ENCODE measurements around the gene GARIN1A.

GARIN1A gene

DNA sequence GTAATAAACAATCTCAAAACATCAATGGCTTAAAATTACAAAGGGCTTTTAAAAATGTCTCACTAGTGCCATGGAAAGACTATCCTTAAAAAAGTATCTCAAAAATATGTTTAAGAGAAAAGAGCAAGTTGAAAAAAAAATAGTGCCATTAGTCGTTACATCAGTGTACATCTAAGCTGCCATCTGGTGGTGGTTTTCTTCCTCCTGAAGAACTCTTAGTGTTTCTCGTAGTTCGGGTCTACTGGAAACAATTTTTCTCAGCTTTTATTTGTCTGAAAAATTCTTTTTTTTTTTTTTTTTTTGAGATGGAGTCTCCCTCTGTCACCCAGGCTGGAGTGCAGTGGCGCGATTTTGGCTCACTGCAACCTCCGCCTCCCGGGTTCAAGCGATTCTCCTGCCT, 5.9 kb upstream of the GARIN1A start:
- Histone ChIP-seq H3K79me2 (ENCODE audit: insufficient read depth, low read length) (no peaks in the 10 kb centered on the region), H2AFZ (ENCODE audit: low read length) (no peak overlapping the region), H3K27me3 (ENCODE audit: insufficient read depth, low read length, poor library complexity, severe bottlenecking) (no peaks in the 10 kb centered on the region), H3F3A (ENCODE audit: low read depth) (no peaks in the 10 kb centered on the region), H3K36me3 (ENCODE audit: insufficient read depth, low read length) (no peaks in the 10 kb centered on the region), H3K9ac (ENCODE audit: low read depth, low read length, poor library complexity, severe bottlenecking) (no peak overlapping the region), H3K9me2 (replicated peaks; ENCODE audit: low read depth, low read length) (no peaks in the 10 kb centered on the region), H3K4me3 (ENCODE audit: low read length, poor library complexity, severe bottlenecking) (no peak overlapping the region), H3K4me2 (ENCODE audit: low read depth, low read length, poor library complexity, severe bottlenecking) (no peak overlapping the region), H4K20me1 (ENCODE audit: insufficient read depth, low read length, poor library complexity, severe bottlenecking) (no peaks in the 10 kb centered on the region), H3K4me1 (ENCODE audit: insufficient read depth, low read length, poor library complexity, severe bottlenecking) (no peaks in the 10 kb centered on the region), H3K9me3 (ENCODE audit: insufficient read depth, low read depth, low read length) (peaks cover 5% of the 10 kb centered on the region; the same call in 1 of the 2 replicates)
- TF ChIP-seq, protein P1, sequence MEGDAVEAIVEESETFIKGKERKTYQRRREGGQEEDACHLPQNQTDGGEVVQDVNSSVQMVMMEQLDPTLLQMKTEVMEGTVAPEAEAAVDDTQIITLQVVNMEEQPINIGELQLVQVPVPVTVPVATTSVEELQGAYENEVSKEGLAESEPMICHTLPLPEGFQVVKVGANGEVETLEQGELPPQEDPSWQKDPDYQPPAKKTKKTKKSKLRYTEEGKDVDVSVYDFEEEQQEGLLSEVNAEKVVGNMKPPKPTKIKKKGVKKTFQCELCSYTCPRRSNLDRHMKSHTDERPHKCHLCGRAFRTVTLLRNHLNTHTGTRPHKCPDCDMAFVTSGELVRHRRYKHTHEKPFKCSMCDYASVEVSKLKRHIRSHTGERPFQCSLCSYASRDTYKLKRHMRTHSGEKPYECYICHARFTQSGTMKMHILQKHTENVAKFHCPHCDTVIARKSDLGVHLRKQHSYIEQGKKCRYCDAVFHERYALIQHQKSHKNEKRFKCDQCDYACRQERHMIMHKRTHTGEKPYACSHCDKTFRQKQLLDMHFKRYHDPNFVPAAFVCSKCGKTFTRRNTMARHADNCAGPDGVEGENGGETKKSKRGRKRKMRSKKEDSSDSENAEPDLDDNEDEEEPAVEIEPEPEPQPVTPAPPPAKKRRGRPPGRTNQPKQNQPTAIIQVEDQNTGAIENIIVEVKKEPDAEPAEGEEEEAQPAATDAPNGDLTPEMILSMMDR (conservative IDR thresholded peaks at IDR 0.05; ENCODE audit: low read length), result peak; percentile 56
- TF ChIP-seq EZH2phosphoT487 (IDR thresholded peaks at IDR 0.05; ENCODE audit: borderline replicate concordance), result no peak

DNA sequence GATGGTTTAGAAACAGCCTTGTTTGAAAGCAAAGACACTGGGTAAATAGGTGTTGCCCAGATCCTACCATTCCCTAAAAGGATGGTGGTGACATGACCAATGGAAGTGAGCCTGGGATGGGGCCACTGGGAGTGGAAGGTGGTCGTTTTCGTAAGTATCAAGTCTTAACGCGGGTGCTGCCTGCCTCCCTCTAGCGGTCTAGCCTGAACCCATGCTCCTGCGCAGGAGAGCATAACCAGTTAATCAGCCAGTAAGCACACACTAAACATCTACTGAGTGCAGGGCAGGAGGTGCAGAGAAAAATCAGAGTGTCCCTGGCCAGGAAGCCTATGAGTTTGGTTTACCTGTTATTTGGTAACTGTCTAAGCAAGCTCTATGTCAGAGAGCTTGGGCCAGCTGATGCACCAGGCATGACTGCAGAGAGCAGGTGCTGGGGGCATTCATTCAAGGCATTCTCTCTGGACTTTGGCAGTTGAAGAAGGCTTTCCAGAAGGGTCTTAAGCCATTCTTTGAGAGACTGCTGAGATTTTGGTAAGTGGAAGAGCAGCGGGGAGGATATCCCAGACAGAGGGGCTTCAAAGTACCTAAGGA, 930 bp downstream of the GARIN1A start:
- Histone ChIP-seq H3K9me3 (ENCODE audit: insufficient read depth, low read depth, low read length) (no peaks in the 10 kb centered on the region), H3K9me2 (replicated peaks; ENCODE audit: low read depth, low read length) (no peaks in the 10 kb centered on the region), H3K9ac (ENCODE audit: low read depth, low read length, poor library complexity, severe bottlenecking) (no peak overlapping the region), H3K36me3 (ENCODE audit: insufficient read depth, low read length) (no peaks in the 10 kb centered on the region), H3K4me2 (ENCODE audit: low read depth, low read length, poor library complexity, severe bottlenecking) (no peak overlapping the region), H2AFZ (ENCODE audit: low read length) (peak overlapping the region; percentile 56; the same call in 1 of the 2 replicates), H3K4me3 (ENCODE audit: low read length, poor library complexity, severe bottlenecking) (no peak overlapping the region), H3K4me1 (ENCODE audit: insufficient read depth, low read length, poor library complexity, severe bottlenecking) (no peaks in the 10 kb centered on the region), H4K20me1 (ENCODE audit: insufficient read depth, low read length, poor library complexity, severe bottlenecking) (no peaks in the 10 kb centered on the region), H3K79me2 (ENCODE audit: insufficient read depth, low read length) (no peaks in the 10 kb centered on the region), H3K27me3 (ENCODE audit: insufficient read depth, low read length, poor library complexity, severe bottlenecking) (no peaks in the 10 kb centered on the region), H3F3A (ENCODE audit: low read depth) (no peaks in the 10 kb centered on the region)
- no peak for TF ChIP-seq EZH2phosphoT487 (IDR thresholded peaks at IDR 0.05; ENCODE audit: borderline replicate concordance)
- TF ChIP-seq, protein P1 (conservative IDR thresholded peaks at IDR 0.05; ENCODE audit: low read length), result no peak; the same call in 1 of the 2 replicates

DNA sequence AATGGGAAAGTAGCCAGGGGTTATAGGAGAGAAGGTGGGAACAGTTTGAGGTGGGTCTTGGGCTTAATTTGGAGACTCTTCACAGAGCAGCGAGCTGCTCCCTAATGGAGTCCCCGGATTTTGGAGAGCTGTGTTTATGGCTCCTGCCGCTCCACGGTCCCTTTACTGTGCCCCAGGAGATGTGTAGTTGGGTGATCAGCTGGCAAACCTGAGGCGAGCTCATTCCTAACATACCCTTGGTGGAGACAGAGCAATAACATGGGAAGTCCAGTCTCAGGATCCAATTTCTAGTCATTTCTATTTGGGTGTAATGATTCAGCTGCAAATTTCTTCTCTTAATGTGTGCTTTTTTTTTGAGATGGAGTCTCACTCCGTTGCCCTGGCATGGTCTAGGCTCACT, 1.5 kb downstream of the GARIN1A start:
- Histone ChIP-seq H3K9me3 (ENCODE audit: insufficient read depth, low read depth, low read length) (no peaks in the 10 kb centered on the region), H2AFZ (ENCODE audit: low read length) (no peak overlapping the region), H4K20me1 (ENCODE audit: insufficient read depth, low read length, poor library complexity, severe bottlenecking) (no peaks in the 10 kb centered on the region), H3K36me3 (ENCODE audit: insufficient read depth, low read length) (no peaks in the 10 kb centered on the region), H3K9ac (ENCODE audit: low read depth, low read length, poor library complexity, severe bottlenecking) (no peak overlapping the region), H3K9me2 (replicated peaks; ENCODE audit: low read depth, low read length) (no peaks in the 10 kb centered on the region), H3K4me1 (ENCODE audit: insufficient read depth, low read length, poor library complexity, severe bottlenecking) (no peaks in the 10 kb centered on the region), H3K27me3 (ENCODE audit: insufficient read depth, low read length, poor library complexity, severe bottlenecking) (no peaks in the 10 kb centered on the region), H3K79me2 (ENCODE audit: insufficient read depth, low read length) (no peaks in the 10 kb centered on the region), H3K4me3 (ENCODE audit: low read length, poor library complexity, severe bottlenecking) (no peak overlapping the region), H3F3A (ENCODE audit: low read depth) (no peaks in the 10 kb centered on the region), H3K4me2 (ENCODE audit: low read depth, low read length, poor library complexity, severe bottlenecking) (no peak overlapping the region)
- no peak for TF ChIP-seq EZH2phosphoT487 (IDR thresholded peaks at IDR 0.05; ENCODE audit: borderline replicate concordance)
- TF ChIP-seq, protein P1 (conservative IDR thresholded peaks at IDR 0.05; ENCODE audit: low read length), result no peak
